WERI-Rb-1 (cell line): ENCODE results near the gene KCNH1.

Experiments used
- DNase-seq: peaks from one replicate; pipeline ENCODE4 v3.0.0-alpha.2; 2020
- H3K27ac ChIP-seq: fragments of 250-450 bp; sonication (Bioruptor Pico); 2 replicates; pipeline ENCODE4 v1.5.1; 2020; ENCODE audit warnings: mild to moderate bottlenecking, moderate library complexity
- H3K27me3 ChIP-seq: fragments of 250-450 bp; sonication (Bioruptor Pico); 2 replicates; pipeline ENCODE4 v1.5.1; 2021; ENCODE audit warnings: mild to moderate bottlenecking, low read depth, moderate library complexity; ENCODE audit not compliant: insufficient read depth, severe bottlenecking
- H3K36me3 ChIP-seq: fragments of 250-450 bp; sonication (Bioruptor Pico); 2 replicates; pipeline ENCODE4 v1.5.1; 2020; ENCODE audit warnings: mild to moderate bottlenecking, moderate library complexity
- H3K4me3 ChIP-seq: 2 replicates; pipeline ENCODE4 v1.5.1; 2011; ENCODE audit warnings: low read depth, mild to moderate bottlenecking, control low read depth, low read length
- H3K9me3 ChIP-seq: fragments of 250-450 bp; sonication (Bioruptor Pico); 2 replicates; pipeline ENCODE4 v1.5.1; 2021; ENCODE audit warnings: mild to moderate bottlenecking, moderate library complexity; ENCODE audit not compliant: severe bottlenecking
- TF ChIP-seq, protein P1 (sequence below): IDR thresholded peaks from 2 replicates; pipeline ENCODE4 v1.5.1; 2011; ENCODE audit warnings: low read depth, mild to moderate bottlenecking, control low read depth, inconsistent platforms, low read length

The KCNH1 gene

DNA sequence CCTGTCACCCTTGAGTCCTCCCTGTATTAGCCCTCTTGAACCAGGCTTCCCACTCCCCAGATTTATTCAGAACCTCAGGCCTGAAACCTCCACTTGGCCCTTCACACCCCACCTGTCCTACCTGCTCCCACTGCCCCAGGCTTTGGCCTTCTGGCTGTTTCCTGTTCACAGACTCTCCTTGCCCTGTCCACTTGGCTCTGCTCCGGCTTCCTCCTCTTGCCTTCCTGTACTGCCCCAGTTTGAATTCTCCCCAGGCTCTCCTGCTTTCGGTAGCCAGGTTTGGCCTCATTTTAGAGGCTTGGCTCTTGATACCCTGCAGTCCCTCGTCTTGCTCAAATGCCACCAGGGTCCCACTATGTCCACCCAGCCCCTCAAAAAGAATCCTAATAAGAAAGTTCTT, 385.2 kb downstream of the KCNH1 start:
- Histone ChIP-seq H3K27ac (no peak overlapping the region), H3K36me3 (no peaks in the 10 kb centered on the region), H3K27me3 (no peaks in the 10 kb centered on the region), H3K4me3 (no peak overlapping the region), H3K9me3 (no peaks in the 10 kb centered on the region)
- no peak for DNase-seq
- TF ChIP-seq, protein P1, sequence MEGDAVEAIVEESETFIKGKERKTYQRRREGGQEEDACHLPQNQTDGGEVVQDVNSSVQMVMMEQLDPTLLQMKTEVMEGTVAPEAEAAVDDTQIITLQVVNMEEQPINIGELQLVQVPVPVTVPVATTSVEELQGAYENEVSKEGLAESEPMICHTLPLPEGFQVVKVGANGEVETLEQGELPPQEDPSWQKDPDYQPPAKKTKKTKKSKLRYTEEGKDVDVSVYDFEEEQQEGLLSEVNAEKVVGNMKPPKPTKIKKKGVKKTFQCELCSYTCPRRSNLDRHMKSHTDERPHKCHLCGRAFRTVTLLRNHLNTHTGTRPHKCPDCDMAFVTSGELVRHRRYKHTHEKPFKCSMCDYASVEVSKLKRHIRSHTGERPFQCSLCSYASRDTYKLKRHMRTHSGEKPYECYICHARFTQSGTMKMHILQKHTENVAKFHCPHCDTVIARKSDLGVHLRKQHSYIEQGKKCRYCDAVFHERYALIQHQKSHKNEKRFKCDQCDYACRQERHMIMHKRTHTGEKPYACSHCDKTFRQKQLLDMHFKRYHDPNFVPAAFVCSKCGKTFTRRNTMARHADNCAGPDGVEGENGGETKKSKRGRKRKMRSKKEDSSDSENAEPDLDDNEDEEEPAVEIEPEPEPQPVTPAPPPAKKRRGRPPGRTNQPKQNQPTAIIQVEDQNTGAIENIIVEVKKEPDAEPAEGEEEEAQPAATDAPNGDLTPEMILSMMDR: no peak

DNA sequence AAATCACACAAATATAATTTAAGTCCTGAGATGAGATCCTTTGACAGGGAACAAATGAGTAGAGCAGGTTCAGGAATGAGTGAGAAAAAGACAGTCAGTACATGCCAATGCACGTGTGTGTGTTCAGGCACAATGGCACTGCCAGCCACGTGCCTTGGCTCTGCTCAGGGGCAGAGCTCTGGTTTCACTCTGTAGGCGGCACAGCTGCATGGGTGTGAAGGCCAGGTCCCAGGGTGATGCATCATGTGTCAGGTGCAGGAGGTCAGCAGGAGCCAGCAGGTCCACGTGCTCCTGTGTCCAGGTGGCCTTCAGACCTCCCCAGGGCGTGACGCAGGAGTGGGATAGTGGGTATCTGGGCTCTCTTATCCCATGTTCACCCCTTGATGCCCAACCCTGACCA, 386.1 kb downstream of the KCNH1 start:
- H3K27me3 ChIP-seq: no peaks in the 10 kb centered on the region
- H3K9me3 ChIP-seq: no peaks in the 10 kb centered on the region
- TF ChIP-seq, protein P1: no peak
- no peak overlapping the region for H3K4me3 ChIP-seq
- H3K36me3 ChIP-seq: no peaks in the 10 kb centered on the region
- no peak overlapping the region for H3K27ac ChIP-seq
- DNase-seq: no peak

DNA sequence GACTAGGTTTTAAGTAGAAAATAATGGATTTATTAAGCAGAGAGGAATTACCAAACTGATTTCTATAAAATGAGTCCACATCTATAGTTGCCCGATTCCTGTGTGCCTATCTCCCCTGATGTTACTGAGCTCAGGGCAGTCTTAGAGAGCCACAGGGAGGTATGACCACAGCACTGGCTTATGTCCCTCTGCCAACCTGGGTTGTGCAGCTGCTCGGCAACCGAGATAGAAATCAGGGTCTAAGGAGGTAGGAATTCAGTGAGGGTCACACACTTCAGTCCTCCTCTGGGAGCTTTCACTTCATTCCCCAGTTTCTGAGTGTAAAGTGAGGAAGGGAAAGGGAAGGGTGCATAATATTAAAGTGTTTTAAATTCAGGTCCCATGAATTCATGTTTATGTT, 386.8 kb downstream of the KCNH1 start:
- no peaks in the 10 kb centered on the region for H3K36me3 ChIP-seq
- no peaks in the 10 kb centered on the region for H3K9me3 ChIP-seq
- no peak for DNase-seq
- H3K27ac ChIP-seq: no peak overlapping the region
- H3K4me3 ChIP-seq: no peak overlapping the region
- TF ChIP-seq, protein P1: no peak
- H3K27me3 ChIP-seq: no peaks in the 10 kb centered on the region

DNA sequence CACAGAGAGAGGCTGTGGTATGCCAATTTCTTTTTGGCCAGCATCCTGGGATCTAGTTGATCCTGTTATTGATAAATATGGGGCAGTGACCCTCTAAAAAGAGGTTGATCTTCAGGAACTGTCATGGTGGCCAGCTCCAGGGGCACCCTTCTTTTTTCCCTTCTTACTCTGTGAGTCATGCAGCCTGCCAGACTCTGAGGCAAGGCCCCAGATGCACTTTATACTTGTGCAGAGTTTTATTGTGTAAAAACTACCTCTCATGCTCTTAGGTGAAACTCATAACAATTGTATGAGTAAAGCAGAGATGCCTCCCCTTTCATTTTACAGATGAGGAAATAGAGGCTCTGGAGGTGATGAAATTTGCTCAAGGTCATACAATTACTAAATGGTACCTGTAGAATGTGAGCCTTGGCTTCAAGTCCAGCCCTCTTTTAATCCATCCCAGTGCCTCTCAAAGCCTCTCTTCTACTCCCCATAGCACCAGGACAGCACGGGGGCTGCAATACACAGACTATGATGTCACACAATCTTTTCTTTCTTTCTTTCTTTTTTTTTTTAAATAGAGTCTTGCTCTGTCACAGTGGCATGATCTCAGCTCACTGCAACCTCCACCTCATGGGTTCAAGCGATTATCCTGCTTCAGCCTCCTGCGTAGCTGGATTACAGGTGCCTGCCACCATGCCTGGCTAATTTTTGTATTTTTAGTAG, 387.8 kb downstream of the KCNH1 start:
- Histone ChIP-seq H3K9me3 (no peaks in the 10 kb centered on the region), H3K4me3 (no peak overlapping the region), H3K27me3 (no peaks in the 10 kb centered on the region), H3K36me3 (no peaks in the 10 kb centered on the region), H3K27ac (no peak overlapping the region)
- no peak for DNase-seq
- TF ChIP-seq, protein P1: no peak

DNA sequence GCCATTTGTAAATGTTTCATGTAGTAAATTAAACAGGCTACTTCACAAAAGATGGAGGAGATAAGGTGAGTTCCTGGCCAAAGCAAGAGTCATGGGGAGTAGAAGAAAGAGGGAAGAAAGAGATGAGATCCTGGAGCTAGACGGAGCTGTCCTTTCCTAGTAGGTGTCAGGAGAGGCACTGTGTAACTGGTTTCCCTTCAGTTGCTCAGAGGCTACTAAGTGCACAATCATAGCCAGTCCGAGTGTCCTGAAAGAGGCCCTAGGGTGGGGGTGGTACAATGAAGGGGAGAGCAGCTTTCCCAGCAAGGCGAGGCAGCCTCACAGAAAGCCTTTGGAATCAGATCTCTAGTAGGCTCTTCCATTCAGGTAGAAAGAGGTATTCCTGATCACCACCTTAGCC, 390.9 kb downstream of the KCNH1 start:
- Histone ChIP-seq H3K9me3 (no peaks in the 10 kb centered on the region), H3K4me3 (no peak overlapping the region), H3K27me3 (no peaks in the 10 kb centered on the region), H3K36me3 (no peaks in the 10 kb centered on the region), H3K27ac (no peak overlapping the region)
- no peak for DNase-seq
- TF ChIP-seq, protein P1: no peak

DNA sequence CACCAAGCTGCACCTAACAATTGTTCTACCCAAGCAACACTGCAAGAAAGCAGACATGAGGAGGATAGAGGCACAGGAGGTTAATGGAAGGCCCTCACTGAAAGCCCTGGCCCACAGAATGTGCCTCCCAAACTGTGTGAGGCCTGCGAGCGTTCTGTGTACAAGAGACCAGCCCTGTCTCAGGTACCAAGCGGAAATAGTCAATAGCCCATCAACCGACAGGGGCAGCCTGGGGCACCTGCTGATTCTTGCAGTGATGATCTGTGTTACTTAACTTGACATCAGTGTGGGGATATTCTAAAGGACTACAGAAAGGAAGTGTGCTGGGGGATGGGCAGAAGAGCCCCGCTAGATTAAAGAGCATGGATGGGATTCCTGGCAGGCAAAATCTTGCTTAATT, 392.4 kb downstream of the KCNH1 start:
- H3K27ac ChIP-seq: no peak overlapping the region
- TF ChIP-seq, protein P1: no peak
- H3K4me3 ChIP-seq: no peak overlapping the region
- no peaks in the 10 kb centered on the region for H3K9me3 ChIP-seq
- peak; percentile 39 for DNase-seq
- H3K36me3 ChIP-seq: no peaks in the 10 kb centered on the region
- no peaks in the 10 kb centered on the region for H3K27me3 ChIP-seq
